ENCODE results near the gene KLF4.

The KLF4 gene

DNA sequence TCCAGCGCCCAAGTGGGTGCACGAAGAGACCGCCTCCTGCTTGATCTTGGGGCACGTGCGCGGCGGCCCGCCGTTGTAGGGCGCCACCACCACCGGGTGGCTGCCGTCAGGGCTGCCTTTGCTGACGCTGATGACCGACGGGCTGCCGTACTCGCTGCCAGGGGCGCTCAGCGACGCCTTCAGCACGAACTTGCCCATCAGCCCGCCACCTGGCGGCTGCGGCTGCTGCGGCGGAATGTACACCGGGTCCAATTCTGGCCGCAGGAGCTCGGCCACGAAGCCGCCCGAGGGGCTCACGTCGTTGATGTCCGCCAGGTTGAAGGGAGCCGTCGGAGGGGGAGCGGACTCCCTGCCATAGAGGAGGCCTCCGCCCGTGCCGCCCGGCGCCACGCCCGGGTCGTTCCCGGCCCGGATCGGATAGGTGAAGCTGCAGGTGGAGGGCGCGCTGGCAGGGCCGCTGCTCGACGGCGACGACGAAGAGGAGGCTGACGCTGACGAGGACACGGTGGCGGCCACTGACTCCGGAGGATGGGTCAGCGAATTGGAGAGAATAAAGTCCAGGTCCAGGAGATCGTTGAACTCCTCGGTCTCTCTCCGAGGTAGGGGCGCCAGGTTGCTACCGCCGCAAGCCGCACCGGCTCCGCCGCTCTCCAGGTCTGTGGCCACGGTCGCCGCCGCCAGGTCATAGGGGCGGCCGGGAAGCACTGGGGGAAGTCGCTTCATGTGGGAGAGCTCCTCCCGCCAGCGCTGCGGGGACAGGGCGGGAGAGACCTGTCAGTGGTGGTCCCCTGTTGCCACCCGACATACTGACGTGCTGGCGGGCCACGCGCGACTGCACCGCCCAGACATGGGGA is 1.8 kb downstream of the KLF4 start:
- CTCF ChIA-PET: interaction anchor here (1.0 to 2.0 kb wide), 4 partner anchors 9 to 1326 kb away, joined by 3 to 7 read pairs (median 4); no protein-coding TSS in a partner anchor

DNA sequence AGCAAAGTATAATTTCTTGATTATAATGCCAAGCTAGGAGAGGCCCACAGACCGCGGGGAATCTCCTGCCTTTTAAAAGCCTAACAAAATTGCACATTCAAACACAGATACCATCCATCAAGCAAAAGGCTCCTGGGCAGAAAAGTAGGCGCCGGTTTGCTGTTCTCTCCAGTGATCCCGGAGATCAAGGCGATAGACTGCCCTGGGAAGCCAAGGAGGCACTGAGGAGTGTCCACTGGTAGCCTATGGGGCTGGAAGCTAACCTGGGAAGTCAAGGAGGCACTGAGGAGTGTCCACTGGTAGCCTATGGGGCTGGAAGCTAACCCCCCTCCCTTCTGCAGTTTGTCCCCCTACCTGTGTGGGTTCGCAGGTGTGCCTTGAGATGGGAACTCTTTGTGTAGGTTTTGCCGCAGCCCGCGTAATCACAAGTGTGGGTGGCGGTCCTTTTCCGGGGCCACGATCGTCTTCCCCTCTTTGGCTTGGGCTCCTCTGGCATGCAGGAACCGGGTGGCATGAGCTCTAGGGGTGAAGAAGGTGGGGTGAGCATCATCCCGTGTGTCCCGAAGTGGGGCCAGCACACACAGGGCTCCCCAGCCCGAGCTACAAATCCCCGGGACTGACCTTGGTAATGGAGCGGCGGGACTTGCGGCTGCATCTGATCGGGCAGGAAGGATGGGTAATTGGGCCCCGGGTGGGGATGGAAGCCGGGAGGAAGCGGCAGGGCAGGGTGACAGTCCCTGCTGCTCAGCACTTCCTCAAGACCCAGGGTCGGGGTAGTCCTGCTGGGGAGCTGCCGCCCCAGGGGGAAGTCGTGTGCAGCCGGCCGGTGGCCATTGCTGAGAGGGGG is 2.7 kb downstream of the KLF4 start:
- Histone ChIP-seq H3K36me3 (ENCODE audit: control insufficient read depth in 4 of 4, insufficient read depth in 4 of 4, low read length in 3 of 4) (peaks cover 0 to 13% (median 0%) of the 10 kb centered on the region in 4 experiments), H3K27me3 (replicated peaks in 2 of 5; ENCODE audit: control insufficient read depth in 4 of 5, insufficient read depth in 5 of 5, low read length in 4 of 5) (peaks cover 0 to 58% (median 34%) of the 10 kb centered on the region in 5 experiments), H3K4me3 (ENCODE audit: control insufficient read depth in 1 of 7, extremely low read depth in 1 of 7, insufficient read depth in 4 of 7, low read depth in 2 of 7, low read length in 6 of 7) (peak overlapping the region in 4 of 7 experiments; percentile 54 to 91 (median 76)), H3K27ac (ENCODE audit: insufficient read depth in 1 of 2, low read depth in 1 of 2, low read length in 2 of 2, poor library complexity in 1 of 2, severe bottlenecking in 2 of 2) (no peak overlapping the region), H3K9me3 (ENCODE audit: control extremely low read depth in 1 of 5, control insufficient read depth in 4 of 5, insufficient read depth in 2 of 5, low read depth in 1 of 5, low read length in 4 of 5) (peaks cover 0 to 6% (median 0%) of the 10 kb centered on the region in 5 experiments), H3K4me1 (ENCODE audit: control extremely low read depth in 1 of 4, control insufficient read depth in 4 of 4, insufficient read depth in 4 of 4, low read length in 3 of 4) (peaks cover 0 to 41% (median 36%) of the 10 kb centered on the region in 4 experiments)
- DNase-seq: no peak
- CTCF ChIA-PET: interaction anchor here (1.3 to 2.0 kb wide), 2 partner anchors 21 to 1275 kb away, joined by 3 to 7 read pairs; no protein-coding TSS in a partner anchor
- POLR2A ChIA-PET: no interaction called here
- 80% methylated on average over 26 of the region's 31 CpGs for WGBS (ENCODE audit: insufficient coverage)

More for the DNA sequence above, 1.8 kb downstream of the KLF4 start:
- Histone ChIP-seq H3K36me3 (ENCODE audit: control insufficient read depth in 4 of 4, insufficient read depth in 4 of 4, low read length in 3 of 4) (peaks cover 0 to 13% (median 0%) of the 10 kb centered on the region in 4 experiments), H3K4me3 (ENCODE audit: control insufficient read depth in 1 of 7, extremely low read depth in 1 of 7, insufficient read depth in 4 of 7, low read depth in 2 of 7, low read length in 6 of 7) (peak overlapping the region; percentile 37 to 91 (median 74)), H3K9me3 (ENCODE audit: control extremely low read depth in 1 of 5, control insufficient read depth in 4 of 5, insufficient read depth in 2 of 5, low read depth in 1 of 5, low read length in 4 of 5) (peaks cover 0 to 6% (median 0%) of the 10 kb centered on the region in 5 experiments), H3K27me3 (replicated peaks in 2 of 5; ENCODE audit: control insufficient read depth in 4 of 5, insufficient read depth in 5 of 5, low read length in 4 of 5) (peaks cover 0 to 65% (median 34%) of the 10 kb centered on the region in 5 experiments), H3K4me1 (ENCODE audit: control extremely low read depth in 1 of 4, control insufficient read depth in 4 of 4, insufficient read depth in 4 of 4, low read length in 3 of 4) (peaks cover 0 to 41% (median 36%) of the 10 kb centered on the region in 4 experiments), H3K27ac (ENCODE audit: insufficient read depth in 1 of 2, low read depth in 1 of 2, low read length in 2 of 2, poor library complexity in 1 of 2, severe bottlenecking in 2 of 2) (no peak overlapping the region)
- 10% methylated on average over 91 of the region's 91 CpGs for WGBS (ENCODE audit: insufficient coverage)
- DNase-seq: peak; percentile 75 to 84 (median 77)
- POLR2A ChIA-PET: no interaction called here

DNA sequence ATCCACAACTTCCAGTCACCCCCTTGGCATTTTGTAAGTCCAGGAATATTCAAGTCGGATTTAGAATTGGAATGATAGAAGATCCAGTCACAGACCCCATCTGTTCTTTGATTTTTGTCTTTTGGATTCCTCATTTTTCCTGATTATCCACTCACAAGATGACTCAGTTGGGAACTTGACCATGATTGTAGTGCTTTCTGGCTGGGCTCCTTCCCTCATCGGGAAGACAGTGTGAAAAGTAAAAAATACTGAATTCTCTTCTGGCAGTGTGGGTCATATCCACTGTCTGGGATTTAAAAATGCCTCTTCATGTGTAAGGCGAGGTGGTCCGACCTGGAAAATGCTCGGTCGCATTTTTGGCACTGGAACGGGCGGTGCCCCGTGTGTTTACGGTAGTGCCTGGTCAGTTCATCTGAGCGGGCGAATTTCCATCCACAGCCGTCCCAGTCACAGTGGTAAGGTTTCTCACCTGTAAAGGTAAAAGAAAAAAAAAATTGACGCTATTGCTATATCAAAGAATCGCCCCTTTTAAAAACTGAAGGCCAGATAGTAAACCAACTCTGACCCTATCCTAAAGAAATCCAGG is 4.0 kb downstream of the KLF4 start:
- CTCF ChIA-PET: no interaction called here
- H3K4me1 ChIP-seq (ENCODE audit: control extremely low read depth in 1 of 4, control insufficient read depth in 4 of 4, insufficient read depth in 4 of 4, low read length in 3 of 4): peaks cover 0 to 32% (median 27%) of the 10 kb centered on the region in 4 experiments
- POLR2A ChIA-PET: no interaction called here
- no peak for DNase-seq
- WGBS (ENCODE audit: insufficient coverage): 100% methylated on average over 9 of the region's 15 CpGs
- no peak overlapping the region for H3K4me3 ChIP-seq (ENCODE audit: control insufficient read depth in 1 of 7, extremely low read depth in 1 of 7, insufficient read depth in 4 of 7, low read depth in 2 of 7, low read length in 6 of 7)
- H3K9me3 ChIP-seq (ENCODE audit: control extremely low read depth in 1 of 5, control insufficient read depth in 4 of 5, insufficient read depth in 2 of 5, low read depth in 1 of 5, low read length in 4 of 5): peaks cover 0 to 6% (median 0%) of the 10 kb centered on the region in 5 experiments
- peaks cover 0 to 44% (median 25%) of the 10 kb centered on the region in 5 experiments for H3K27me3 ChIP-seq (replicated peaks in 2 of 5; ENCODE audit: control insufficient read depth in 4 of 5, insufficient read depth in 5 of 5, low read length in 4 of 5)
- peaks cover 0 to 13% (median 0%) of the 10 kb centered on the region in 4 experiments for H3K36me3 ChIP-seq (ENCODE audit: control insufficient read depth in 4 of 4, insufficient read depth in 4 of 4, low read length in 3 of 4)
- H3K27ac ChIP-seq (ENCODE audit: insufficient read depth in 1 of 2, low read depth in 1 of 2, low read length in 2 of 2, poor library complexity in 1 of 2, severe bottlenecking in 2 of 2): no peak overlapping the region

- no peak overlapping the region for H3K27ac ChIP-seq (ENCODE audit: insufficient read depth in 1 of 2, low read depth in 1 of 2, low read length in 2 of 2, poor library complexity in 1 of 2, severe bottlenecking in 2 of 2)
- peaks cover 0 to 26% (median 19%) of the 10 kb centered on the region in 4 experiments for H3K4me1 ChIP-seq (ENCODE audit: control extremely low read depth in 1 of 4, control insufficient read depth in 4 of 4, insufficient read depth in 4 of 4, low read length in 3 of 4)
- peaks cover 0 to 13% (median 0%) of the 10 kb centered on the region in 4 experiments for H3K36me3 ChIP-seq (ENCODE audit: control insufficient read depth in 4 of 4, insufficient read depth in 4 of 4, low read length in 3 of 4)
- peaks cover 0 to 6% (median 0%) of the 10 kb centered on the region in 5 experiments for H3K9me3 ChIP-seq (ENCODE audit: control extremely low read depth in 1 of 5, control insufficient read depth in 4 of 5, insufficient read depth in 2 of 5, low read depth in 1 of 5, low read length in 4 of 5)
- CTCF ChIA-PET: interaction anchor here (0.7 to 2.2 kb wide), 8 partner anchors 15 to 1334 kb away, joined by 3 to 6 read pairs (median 3); no protein-coding TSS in a partner anchor
- POLR2A ChIA-PET: no interaction called here
- no peak overlapping the region for H3K4me3 ChIP-seq (ENCODE audit: control insufficient read depth in 1 of 7, extremely low read depth in 1 of 7, insufficient read depth in 4 of 7, low read depth in 2 of 7, low read length in 6 of 7)
- WGBS (ENCODE audit: insufficient coverage): no CpG with 5 or more reads among the region's 4 CpGs
- peaks cover 0 to 36% (median 22%) of the 10 kb centered on the region in 5 experiments for H3K27me3 ChIP-seq (replicated peaks in 2 of 5; ENCODE audit: control insufficient read depth in 4 of 5, insufficient read depth in 5 of 5, low read length in 4 of 5)
- peak; percentile 75 to 88 (median 86) for DNase-seq
These were observed 5.3 kb downstream of the KLF4 start for GRCh38 chr9:107484117-107484723.

DNA sequence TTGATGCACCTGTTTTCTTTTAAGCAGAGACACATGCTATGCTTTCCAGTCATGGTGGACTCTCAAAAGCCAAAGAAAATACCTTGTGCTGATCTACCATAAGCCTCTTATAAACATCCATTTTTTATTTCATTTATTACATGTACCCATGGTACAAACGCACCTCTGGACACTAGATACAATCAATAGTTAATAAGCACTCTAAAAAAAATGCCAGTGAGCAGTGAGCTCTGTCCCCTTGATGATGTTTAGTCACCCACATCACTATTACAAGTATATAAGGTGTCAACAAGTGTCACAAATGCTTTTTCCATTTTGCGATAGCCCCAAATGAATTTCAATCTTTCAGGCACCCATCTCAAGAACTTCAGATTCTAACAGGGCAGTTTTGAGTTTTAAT is 5.9 kb downstream of the KLF4 start:
- CTCF ChIA-PET: interaction anchor here (0.7 to 2.2 kb wide), 6 partner anchors 14 to 1335 kb away, joined by 3 to 6 read pairs (median 3); no protein-coding TSS in a partner anchor
- WGBS (ENCODE audit: insufficient coverage): no CpG with 5 or more reads among the region's 2 CpGs
- peaks cover 0 to 2% (median 0%) of the 10 kb centered on the region in 5 experiments for H3K9me3 ChIP-seq (ENCODE audit: control extremely low read depth in 1 of 5, control insufficient read depth in 4 of 5, insufficient read depth in 2 of 5, low read depth in 1 of 5, low read length in 4 of 5)
- H3K27me3 ChIP-seq (replicated peaks in 2 of 5; ENCODE audit: control insufficient read depth in 4 of 5, insufficient read depth in 5 of 5, low read length in 4 of 5): peaks cover 0 to 30% (median 17%) of the 10 kb centered on the region in 5 experiments
- H3K36me3 ChIP-seq (ENCODE audit: control insufficient read depth in 4 of 4, insufficient read depth in 4 of 4, low read length in 3 of 4): peaks cover 0 to 13% (median 0%) of the 10 kb centered on the region in 4 experiments
- no peak overlapping the region for H3K4me3 ChIP-seq (ENCODE audit: control insufficient read depth in 1 of 7, extremely low read depth in 1 of 7, insufficient read depth in 4 of 7, low read depth in 2 of 7, low read length in 6 of 7)
- peaks cover 0 to 20% (median 14%) of the 10 kb centered on the region in 4 experiments for H3K4me1 ChIP-seq (ENCODE audit: control extremely low read depth in 1 of 4, control insufficient read depth in 4 of 4, insufficient read depth in 4 of 4, low read length in 3 of 4)
- POLR2A ChIA-PET: no interaction called here
- H3K27ac ChIP-seq (ENCODE audit: insufficient read depth in 1 of 2, low read depth in 1 of 2, low read length in 2 of 2, poor library complexity in 1 of 2, severe bottlenecking in 2 of 2): no peak overlapping the region
- no peak for DNase-seq

GRCh38 chr9:107481035-107481434 is 8.5 kb downstream of the KLF4 start:
- DNase-seq: peak in 1 of 3 donors; percentile 33
- H3K27me3 ChIP-seq (replicated peaks in 2 of 5; ENCODE audit: control insufficient read depth in 4 of 5, insufficient read depth in 5 of 5, low read length in 4 of 5): peaks cover 0 to 6% (median 3%) of the 10 kb centered on the region in 5 experiments
- ChIA-PET POLR2A (interaction anchor here (0.6 kb wide), 1 partner anchor 98 kb away, joined by 3 read pairs; no protein-coding TSS in a partner anchor), CTCF (interaction anchor here (0.6 to 2.0 kb wide), 3 partner anchors 15 to 1280 kb away, joined by 3 to 5 read pairs (median 3); no protein-coding TSS in a partner anchor)
- H3K4me1 ChIP-seq (ENCODE audit: control extremely low read depth in 1 of 4, control insufficient read depth in 4 of 4, insufficient read depth in 4 of 4, low read length in 3 of 4): peaks cover 0 to 4% (median 0%) of the 10 kb centered on the region in 4 experiments
- no peak overlapping the region for H3K27ac ChIP-seq (ENCODE audit: insufficient read depth in 1 of 2, low read depth in 1 of 2, low read length in 2 of 2, poor library complexity in 1 of 2, severe bottlenecking in 2 of 2)
- H3K9me3 ChIP-seq (ENCODE audit: control extremely low read depth in 1 of 5, control insufficient read depth in 4 of 5, insufficient read depth in 2 of 5, low read depth in 1 of 5, low read length in 4 of 5): no peaks in the 10 kb centered on the region
- H3K4me3 ChIP-seq (ENCODE audit: control insufficient read depth in 1 of 7, extremely low read depth in 1 of 7, insufficient read depth in 4 of 7, low read depth in 2 of 7, low read length in 6 of 7): peak overlapping the region in 1 of 7 experiments; percentile 28
- no CpG with 5 or more reads among the region's 4 CpGs for WGBS (ENCODE audit: insufficient coverage)
- H3K36me3 ChIP-seq (ENCODE audit: control insufficient read depth in 4 of 4, insufficient read depth in 4 of 4, low read length in 3 of 4): peaks cover 0 to 6% (median 0%) of the 10 kb centered on the region in 4 experiments
